ENCODE results near the gene TTC3. TPM values are rescaled to one million over a fixed set of nuclear protein-coding genes. Genes with fewer than 3 reads are reported as not detected.
"Not testable (repeated sequence)": the region's sequence is repeated elsewhere in the genome, so short reads cannot be mapped to it uniquely, and the experiment has no call there.

Gene TTC3
- 61.8 and 69.3 TPM in 2 replicates for total RNA-seq

GRCh38 chr21:37072988-37073416 is at the start of gene TTC3, which contains the start of gene PIGP:
TTC3 (plus strand) TSS chr21:37073254; CDS start chr21:37087258, 14,004 bp downstream.
PIGP (minus strand) TSS chr21:37073071; CDS start chr21:37072515, 556 bp downstream.
- Mint-ChIP-seq H3K27me3 (ENCODE audit: insufficient read depth) (peaks cover 2% of the 10 kb centered on the region), H3K27ac (peak within 1 kb of the TSS; percentile 95), H3K36me3 (ENCODE audit: low read depth) (peaks cover 20% of the 10 kb centered on the region), H3K4me3 (peak within 1 kb of the TSS; percentile 95), H3K9me3 (no peaks in the 10 kb centered on the region), H3K4me1 (ENCODE audit: low read depth) (peaks cover 50% of the 10 kb centered on the region)
- DNase-seq (ENCODE audit: low spot score): peak; percentile 93
- intact Hi-C loops (cut with micrococcal nuclease): loop anchor here (1.0 to 10.0 kb wide), 8 partner anchors 84 to 748 kb away; partner anchors contain the start of genes DYRK1A, HLCS, MORC3 and VPS26C

- no peak for DNase-seq (ENCODE audit: low spot score)
- Mint-ChIP-seq H3K36me3 (ENCODE audit: low read depth) (no peaks in the 10 kb centered on the region), H3K9me3 (no peaks in the 10 kb centered on the region), H3K4me1 (ENCODE audit: low read depth) (no peaks in the 10 kb centered on the region), H3K27ac (no peak overlapping the region), H3K27me3 (ENCODE audit: insufficient read depth) (peaks cover 5% of the 10 kb centered on the region), H3K4me3 (no peak overlapping the region)
- intact Hi-C loops (cut with micrococcal nuclease): no loop called here
Measured at GRCh38 chr21:37026499-37026898, 46.6 kb upstream of the TTC3 start.

GRCh38 chr21:37028570-37028969 is 44.5 kb upstream of the TTC3 start:
- Mint-ChIP-seq H3K36me3 (ENCODE audit: low read depth) (no peaks in the 10 kb centered on the region), H3K27ac (no peak overlapping the region), H3K27me3 (ENCODE audit: insufficient read depth) (peaks cover 5% of the 10 kb centered on the region), H3K4me3 (no peak overlapping the region), H3K9me3 (no peaks in the 10 kb centered on the region), H3K4me1 (ENCODE audit: low read depth) (no peaks in the 10 kb centered on the region)
- intact Hi-C loops (cut with micrococcal nuclease): no loop called here
- no peak for DNase-seq (ENCODE audit: low spot score)

GRCh38 chr21:37030864-37031263 is 42.2 kb upstream of the TTC3 start:
- intact Hi-C loops (cut with micrococcal nuclease): no loop called here
- Mint-ChIP-seq H3K27ac (no peak overlapping the region), H3K9me3 (no peaks in the 10 kb centered on the region), H3K36me3 (ENCODE audit: low read depth) (no peaks in the 10 kb centered on the region), H3K4me1 (ENCODE audit: low read depth) (no peaks in the 10 kb centered on the region), H3K4me3 (no peak overlapping the region), H3K27me3 (ENCODE audit: insufficient read depth) (no peaks in the 10 kb centered on the region)
- no peak for DNase-seq (ENCODE audit: low spot score)

- Mint-ChIP-seq H3K36me3 (ENCODE audit: low read depth) (no peaks in the 10 kb centered on the region), H3K27ac (no peak overlapping the region), H3K4me3 (no peak overlapping the region), H3K9me3 (no peaks in the 10 kb centered on the region), H3K27me3 (ENCODE audit: insufficient read depth) (peaks cover 3% of the 10 kb centered on the region), H3K4me1 (ENCODE audit: low read depth) (no peaks in the 10 kb centered on the region)
- DNase-seq (ENCODE audit: low spot score): no peak
- intact Hi-C loops (cut with micrococcal nuclease): no loop called here
Measured at GRCh38 chr21:37032293-37032692, 40.8 kb upstream of the TTC3 start.

GRCh38 chr21:37032877-37033471 is 40.1 kb upstream of the TTC3 start:
- Mint-ChIP-seq H3K4me1 (ENCODE audit: low read depth) (no peaks in the 10 kb centered on the region), H3K9me3 (no peaks in the 10 kb centered on the region), H3K27me3 (ENCODE audit: insufficient read depth) (peaks cover 3% of the 10 kb centered on the region), H3K36me3 (ENCODE audit: low read depth) (no peaks in the 10 kb centered on the region), H3K27ac (no peak overlapping the region), H3K4me3 (no peak overlapping the region)
- DNase-seq (ENCODE audit: low spot score): no peak
- intact Hi-C loops (cut with micrococcal nuclease): no loop called here

GRCh38 chr21:37034394-37034793 is 38.7 kb upstream of the TTC3 start:
- H3K27ac Mint-ChIP-seq; H3K27me3 Mint-ChIP-seq (ENCODE audit: insufficient read depth); DNase-seq (ENCODE audit: low spot score); H3K9me3 Mint-ChIP-seq; H3K4me1 Mint-ChIP-seq (ENCODE audit: low read depth); H3K4me3 Mint-ChIP-seq; intact Hi-C loops (cut with micrococcal nuclease); H3K36me3 Mint-ChIP-seq (ENCODE audit: low read depth): not testable (repeated sequence)

- intact Hi-C loops (cut with micrococcal nuclease): no loop called here
- Mint-ChIP-seq H3K4me1 (ENCODE audit: low read depth) (no peaks in the 10 kb centered on the region), H3K9me3 (no peaks in the 10 kb centered on the region), H3K27me3 (ENCODE audit: insufficient read depth) (peaks cover 3% of the 10 kb centered on the region), H3K27ac (no peak overlapping the region), H3K4me3 (no peak overlapping the region), H3K36me3 (ENCODE audit: low read depth) (no peaks in the 10 kb centered on the region)
- no peak for DNase-seq (ENCODE audit: low spot score)
Measured at GRCh38 chr21:37036177-37036576, 36.9 kb upstream of the TTC3 start.

GRCh38 chr21:37039411-37040075 is 33.5 kb upstream of the TTC3 start:
- H3K9me3 Mint-ChIP-seq: no peaks in the 10 kb centered on the region
- H3K4me3 Mint-ChIP-seq: no peak overlapping the region
- peaks cover 3% of the 10 kb centered on the region for H3K27me3 Mint-ChIP-seq (ENCODE audit: insufficient read depth)
- intact Hi-C loops (cut with micrococcal nuclease): no loop called here
- DNase-seq (ENCODE audit: low spot score): no peak
- H3K4me1 Mint-ChIP-seq (ENCODE audit: low read depth): no peaks in the 10 kb centered on the region
- H3K27ac Mint-ChIP-seq: no peak overlapping the region
- no peaks in the 10 kb centered on the region for H3K36me3 Mint-ChIP-seq (ENCODE audit: low read depth)

- H3K27me3 Mint-ChIP-seq (ENCODE audit: insufficient read depth): peaks cover 3% of the 10 kb centered on the region
- no peaks in the 10 kb centered on the region for H3K36me3 Mint-ChIP-seq (ENCODE audit: low read depth)
- no peak overlapping the region for H3K27ac Mint-ChIP-seq
- DNase-seq (ENCODE audit: low spot score): no peak
- no peaks in the 10 kb centered on the region for H3K9me3 Mint-ChIP-seq
- intact Hi-C loops (cut with micrococcal nuclease): no loop called here
- no peak overlapping the region for H3K4me3 Mint-ChIP-seq
- H3K4me1 Mint-ChIP-seq (ENCODE audit: low read depth): peaks cover 5% of the 10 kb centered on the region
Measured at GRCh38 chr21:37040212-37040611, 32.8 kb upstream of the TTC3 start.

GRCh38 chr21:37041706-37042271 is 31.3 kb upstream of the TTC3 start:
- no peaks in the 10 kb centered on the region for H3K36me3 Mint-ChIP-seq (ENCODE audit: low read depth)
- no peaks in the 10 kb centered on the region for H3K9me3 Mint-ChIP-seq
- no peak for DNase-seq (ENCODE audit: low spot score)
- intact Hi-C loops (cut with micrococcal nuclease): no loop called here
- H3K4me3 Mint-ChIP-seq: no peak overlapping the region
- H3K27me3 Mint-ChIP-seq (ENCODE audit: insufficient read depth): peaks cover 4% of the 10 kb centered on the region
- peaks cover 9% of the 10 kb centered on the region for H3K4me1 Mint-ChIP-seq (ENCODE audit: low read depth)
- H3K27ac Mint-ChIP-seq: no peak overlapping the region

- H3K9me3 Mint-ChIP-seq: no peaks in the 10 kb centered on the region
Measured at GRCh38 chr21:37043818-37044217, 29.2 kb upstream of the TTC3 start.

GRCh38 chr21:37044643-37045042 is 28.4 kb upstream of the TTC3 start:
- Mint-ChIP-seq H3K36me3 (ENCODE audit: low read depth) (no peaks in the 10 kb centered on the region), H3K9me3 (no peaks in the 10 kb centered on the region), H3K27ac (no peak overlapping the region), H3K27me3 (ENCODE audit: insufficient read depth) (peaks cover 12% of the 10 kb centered on the region), H3K4me1 (ENCODE audit: low read depth) (peaks cover 9% of the 10 kb centered on the region), H3K4me3 (no peak overlapping the region)
- DNase-seq (ENCODE audit: low spot score): no peak
- intact Hi-C loops (cut with micrococcal nuclease): no loop called here

More at GRCh38 chr21:37043818-37044217, 29.2 kb upstream of the TTC3 start:
- DNase-seq (ENCODE audit: low spot score): no peak
- peaks cover 10% of the 10 kb centered on the region for H3K27me3 Mint-ChIP-seq (ENCODE audit: insufficient read depth)
- H3K4me1 Mint-ChIP-seq (ENCODE audit: low read depth): peaks cover 9% of the 10 kb centered on the region
- no peaks in the 10 kb centered on the region for H3K36me3 Mint-ChIP-seq (ENCODE audit: low read depth)
- intact Hi-C loops (cut with micrococcal nuclease): no loop called here
- no peak overlapping the region for H3K27ac Mint-ChIP-seq
- no peak overlapping the region for H3K4me3 Mint-ChIP-seq
